H1 (cell line): Measurements from ENCODE around the gene DECR2. TPM values are rescaled to one million over a fixed set of nuclear protein-coding genes. Genes with fewer than 3 reads are reported as not detected.

Source experiments
- BRCA1 ChIP-seq: IDR thresholded peaks from 2 replicates; pipeline ENCODE4 v1.6.1; 2012; ENCODE audit warnings: low read depth, low read length, improper control_type of control experiment
- JUN ChIP-seq: IDR thresholded peaks from 2 replicates; pipeline ENCODE4 v1.6.1; 2011; ENCODE audit warnings: low read depth, mild to moderate bottlenecking, improper control_type of control experiment, low read length
- polyA plus RNA-seq, 7 experiments: library from polyadenylated mRNA; depleted of rRNA in 3 of 7; stranded (reverse) in 5 of 7; unstranded in 2 of 7; fragments of >200 nt in 5 of 7; fragments of 200-250 nt in 2 of 7; gene quantifications; 1 replicate in 5 of 7; 2 replicates in 1 of 7; 4 replicates in 1 of 7; pipeline versions ENCODE4 v1.2.1 to v1.2.3, GENCODE V29; 2011 to 2013; ENCODE audit warnings: missing spikeins in 2 of 7, mixed read lengths in 2 of 7
- total RNA-seq: library from RNA; stranded (reverse); fragmentation: NEBNext Ultra II Directional; extraction: Animal tissue kit (Norgen Biotek cat#: 25700); gene quantifications from 2 replicates; pipeline ENCODE4 v1.2.1, GENCODE V29; 2021

Gene DECR2
- total and polyA plus RNA-seq, 2 of the 8 experiments (the other 6 are each of a cell fraction or from before 2014, with no cell fraction given) = 28.2 to 39.9 TPM

- TF ChIP-seq BRCA1 (no peak), JUN (no peak)
Observed at GRCh38 chr16:427250-427649, 25.6 kb downstream of the DECR2 start (continued).
